Measurements from ENCODE around the gene PPCS.

DNA sequence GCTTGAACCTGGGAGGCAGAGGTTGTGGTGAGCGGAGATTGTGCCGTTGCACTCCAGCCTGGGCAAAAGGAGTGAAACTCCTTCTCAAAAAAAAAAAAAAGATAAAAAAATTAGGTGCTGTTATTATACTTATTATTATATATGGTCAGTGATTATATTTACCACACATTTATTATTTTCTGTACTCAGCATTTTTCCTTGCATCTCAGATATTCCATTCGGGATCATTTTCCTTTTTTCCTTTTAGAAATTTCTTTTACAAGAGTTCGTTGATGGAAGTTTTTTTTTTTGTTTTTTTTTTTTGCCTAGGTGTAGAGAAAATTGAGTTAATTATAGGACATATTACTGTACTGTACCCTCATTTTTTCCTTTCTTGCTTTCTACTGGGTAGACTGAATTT, 20.3 kb downstream of the PPCS start:
- TF ChIP-seq YY1 (tag by site-specific recombination; IDR thresholded peaks at IDR 0.05) (no peak), ZNF501 (tag by site-specific recombination; IDR thresholded peaks at IDR 0.05) (no peak), ZNF248 (tag by site-specific recombination; IDR thresholded peaks at IDR 0.05) (no peak), ZBTB17 (tag by site-specific recombination; IDR thresholded peaks at IDR 0.05) (no peak), ZBTB7A (tag by site-specific recombination; IDR thresholded peaks at IDR 0.05; ENCODE audit: low read depth) (no peak), ZSCAN16 (tag by site-specific recombination; IDR thresholded peaks at IDR 0.05) (no peak)
- TF ChIP-seq, protein P1, sequence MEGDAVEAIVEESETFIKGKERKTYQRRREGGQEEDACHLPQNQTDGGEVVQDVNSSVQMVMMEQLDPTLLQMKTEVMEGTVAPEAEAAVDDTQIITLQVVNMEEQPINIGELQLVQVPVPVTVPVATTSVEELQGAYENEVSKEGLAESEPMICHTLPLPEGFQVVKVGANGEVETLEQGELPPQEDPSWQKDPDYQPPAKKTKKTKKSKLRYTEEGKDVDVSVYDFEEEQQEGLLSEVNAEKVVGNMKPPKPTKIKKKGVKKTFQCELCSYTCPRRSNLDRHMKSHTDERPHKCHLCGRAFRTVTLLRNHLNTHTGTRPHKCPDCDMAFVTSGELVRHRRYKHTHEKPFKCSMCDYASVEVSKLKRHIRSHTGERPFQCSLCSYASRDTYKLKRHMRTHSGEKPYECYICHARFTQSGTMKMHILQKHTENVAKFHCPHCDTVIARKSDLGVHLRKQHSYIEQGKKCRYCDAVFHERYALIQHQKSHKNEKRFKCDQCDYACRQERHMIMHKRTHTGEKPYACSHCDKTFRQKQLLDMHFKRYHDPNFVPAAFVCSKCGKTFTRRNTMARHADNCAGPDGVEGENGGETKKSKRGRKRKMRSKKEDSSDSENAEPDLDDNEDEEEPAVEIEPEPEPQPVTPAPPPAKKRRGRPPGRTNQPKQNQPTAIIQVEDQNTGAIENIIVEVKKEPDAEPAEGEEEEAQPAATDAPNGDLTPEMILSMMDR (tag by site-specific recombination; IDR thresholded peaks at IDR 0.05) = no peak
- TF ChIP-seq, protein P2, sequence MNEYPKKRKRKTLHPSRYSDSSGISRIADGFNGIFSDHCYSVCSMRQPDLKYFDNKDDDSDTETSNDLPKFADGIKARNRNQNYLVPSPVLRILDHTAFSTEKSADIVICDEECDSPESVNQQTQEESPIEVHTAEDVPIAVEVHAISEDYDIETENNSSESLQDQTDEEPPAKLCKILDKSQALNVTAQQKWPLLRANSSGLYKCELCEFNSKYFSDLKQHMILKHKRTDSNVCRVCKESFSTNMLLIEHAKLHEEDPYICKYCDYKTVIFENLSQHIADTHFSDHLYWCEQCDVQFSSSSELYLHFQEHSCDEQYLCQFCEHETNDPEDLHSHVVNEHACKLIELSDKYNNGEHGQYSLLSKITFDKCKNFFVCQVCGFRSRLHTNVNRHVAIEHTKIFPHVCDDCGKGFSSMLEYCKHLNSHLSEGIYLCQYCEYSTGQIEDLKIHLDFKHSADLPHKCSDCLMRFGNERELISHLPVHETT (tag by site-specific recombination; IDR thresholded peaks at IDR 0.05) = no peak
- TF ChIP-seq, protein P3, sequence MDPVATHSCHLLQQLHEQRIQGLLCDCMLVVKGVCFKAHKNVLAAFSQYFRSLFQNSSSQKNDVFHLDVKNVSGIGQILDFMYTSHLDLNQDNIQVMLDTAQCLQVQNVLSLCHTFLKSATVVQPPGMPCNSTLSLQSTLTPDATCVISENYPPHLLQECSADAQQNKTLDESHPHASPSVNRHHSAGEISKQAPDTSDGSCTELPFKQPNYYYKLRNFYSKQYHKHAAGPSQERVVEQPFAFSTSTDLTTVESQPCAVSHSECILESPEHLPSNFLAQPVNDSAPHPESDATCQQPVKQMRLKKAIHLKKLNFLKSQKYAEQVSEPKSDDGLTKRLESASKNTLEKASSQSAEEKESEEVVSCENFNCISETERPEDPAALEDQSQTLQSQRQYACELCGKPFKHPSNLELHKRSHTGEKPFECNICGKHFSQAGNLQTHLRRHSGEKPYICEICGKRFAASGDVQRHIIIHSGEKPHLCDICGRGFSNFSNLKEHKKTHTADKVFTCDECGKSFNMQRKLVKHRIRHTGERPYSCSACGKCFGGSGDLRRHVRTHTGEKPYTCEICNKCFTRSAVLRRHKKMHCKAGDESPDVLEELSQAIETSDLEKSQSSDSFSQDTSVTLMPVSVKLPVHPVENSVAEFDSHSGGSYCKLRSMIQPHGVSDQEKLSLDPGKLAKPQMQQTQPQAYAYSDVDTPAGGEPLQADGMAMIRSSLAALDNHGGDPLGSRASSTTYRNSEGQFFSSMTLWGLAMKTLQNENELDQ (tag by site-specific recombination; IDR thresholded peaks at IDR 0.05; ENCODE audit: low read depth) = no peak
- TF ChIP-seq, protein P4, sequence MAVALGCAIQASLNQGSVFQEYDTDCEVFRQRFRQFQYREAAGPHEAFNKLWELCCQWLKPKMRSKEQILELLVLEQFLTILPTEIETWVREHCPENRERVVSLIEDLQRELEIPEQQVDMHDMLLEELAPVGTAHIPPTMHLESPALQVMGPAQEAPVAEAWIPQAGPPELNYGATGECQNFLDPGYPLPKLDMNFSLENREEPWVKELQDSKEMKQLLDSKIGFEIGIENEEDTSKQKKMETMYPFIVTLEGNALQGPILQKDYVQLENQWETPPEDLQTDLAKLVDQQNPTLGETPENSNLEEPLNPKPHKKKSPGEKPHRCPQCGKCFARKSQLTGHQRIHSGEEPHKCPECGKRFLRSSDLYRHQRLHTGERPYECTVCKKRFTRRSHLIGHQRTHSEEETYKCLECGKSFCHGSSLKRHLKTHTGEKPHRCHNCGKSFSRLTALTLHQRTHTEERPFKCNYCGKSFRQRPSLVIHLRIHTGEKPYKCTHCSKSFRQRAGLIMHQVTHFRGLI (tag by site-specific recombination; IDR thresholded peaks at IDR 0.05) = no peak

Data from HEK293 (cell line).